ENCODE data around the gene VMP1.
A peak's percentile ranks its signal among the peaks of the same experiment; 100 is the strongest.
"Not testable (repeated sequence)": the region's sequence is repeated elsewhere in the genome, so short reads cannot be mapped to it uniquely, and the experiment has no call there.

The VMP1 gene

DNA sequence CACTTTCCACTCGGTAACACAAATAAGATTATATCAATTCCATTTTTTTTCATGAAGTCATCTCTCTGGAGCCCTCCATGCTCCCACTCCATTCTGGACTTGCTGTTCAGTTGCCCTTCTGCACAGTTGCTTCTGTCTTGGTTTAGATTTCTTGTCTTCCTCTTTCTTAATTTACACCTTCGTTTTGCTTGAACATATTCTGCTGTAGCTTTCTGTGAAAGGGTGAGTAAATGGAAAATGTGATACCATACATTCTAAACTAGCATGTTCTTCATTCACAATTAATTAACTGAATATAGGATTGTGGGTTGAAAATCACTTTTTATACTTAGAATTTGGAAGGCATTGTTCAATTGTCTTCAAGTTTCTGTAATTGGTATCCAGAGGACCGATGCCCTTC lies 69.6 kb downstream of the VMP1 start:
- DNase-seq (ENCODE audit: low read depth in 2 of 2), result no peak

DNA sequence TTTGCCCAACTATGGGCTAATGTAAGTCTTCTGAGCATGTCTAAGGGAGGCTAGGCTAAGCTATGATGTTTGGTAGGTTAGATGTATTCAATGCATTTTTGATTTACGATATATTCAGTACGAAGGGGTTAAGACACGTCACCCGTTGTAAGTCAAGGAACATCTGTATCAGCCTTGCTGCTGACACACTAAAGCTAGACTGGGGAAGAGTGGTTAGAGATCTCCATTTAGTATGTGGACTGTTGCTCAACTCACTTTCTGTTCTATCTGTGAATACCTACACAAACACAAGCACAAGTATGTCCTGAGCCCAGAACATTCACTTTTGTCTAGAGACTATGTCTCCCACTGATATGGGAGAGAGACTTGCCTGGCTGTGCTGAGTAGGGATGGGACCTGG lies 71.5 kb downstream of the VMP1 start:
- DNase-seq (ENCODE audit: low read depth in 2 of 2), result no peak

DNA sequence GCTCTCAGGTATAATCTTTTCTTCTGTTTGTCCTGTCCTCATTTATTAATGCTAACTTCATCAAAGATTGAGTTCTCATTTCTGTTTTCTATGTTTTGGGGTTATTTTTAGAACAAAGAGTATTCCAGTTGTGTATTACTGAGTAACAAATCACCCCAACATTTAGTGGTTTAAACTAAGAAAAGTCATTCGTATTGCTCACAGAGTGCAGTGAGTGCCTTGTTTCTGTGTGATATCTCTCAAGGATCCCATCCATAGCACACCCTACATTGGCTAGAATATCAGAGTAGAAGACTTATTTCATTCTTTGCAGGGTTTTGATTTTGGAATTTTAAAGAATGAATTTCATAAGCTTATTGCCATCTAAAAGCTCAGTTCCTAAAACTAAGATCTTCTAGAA lies 72.1 kb downstream of the VMP1 start:
- DNase-seq (ENCODE audit: low read depth in 2 of 2), result no peak

GRCh38 chr17:59780548-59780947 lies 73.1 kb downstream of the VMP1 start:
- DNase-seq (ENCODE audit: low read depth in 2 of 2), result not testable (repeated sequence)

GRCh38 chr17:59783221-59784047 lies 76.0 kb downstream of the VMP1 start:
- no peak for DNase-seq (ENCODE audit: low read depth in 2 of 2)

GRCh38 chr17:59785091-59785799 lies 77.8 kb downstream of the VMP1 start:
- DNase-seq (ENCODE audit: low read depth in 2 of 2), result no peak

DNA sequence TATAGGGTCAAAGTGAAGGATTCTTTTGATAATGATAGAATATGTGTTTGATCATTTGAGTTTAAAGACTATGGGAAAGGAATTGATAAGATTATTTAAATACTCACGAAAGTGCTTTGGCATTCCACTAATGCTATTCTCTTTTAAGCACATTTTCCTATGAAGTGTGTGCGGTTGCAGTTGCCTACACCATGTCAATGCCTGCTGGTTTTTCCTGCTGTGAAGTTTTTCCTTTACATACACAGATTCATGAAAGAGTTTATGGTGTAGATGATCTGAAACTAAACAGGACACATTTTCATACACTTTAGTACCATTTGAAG lies 78.7 kb downstream of the VMP1 start:
- DNase-seq (ENCODE audit: low read depth in 2 of 2), result no peak

DNA sequence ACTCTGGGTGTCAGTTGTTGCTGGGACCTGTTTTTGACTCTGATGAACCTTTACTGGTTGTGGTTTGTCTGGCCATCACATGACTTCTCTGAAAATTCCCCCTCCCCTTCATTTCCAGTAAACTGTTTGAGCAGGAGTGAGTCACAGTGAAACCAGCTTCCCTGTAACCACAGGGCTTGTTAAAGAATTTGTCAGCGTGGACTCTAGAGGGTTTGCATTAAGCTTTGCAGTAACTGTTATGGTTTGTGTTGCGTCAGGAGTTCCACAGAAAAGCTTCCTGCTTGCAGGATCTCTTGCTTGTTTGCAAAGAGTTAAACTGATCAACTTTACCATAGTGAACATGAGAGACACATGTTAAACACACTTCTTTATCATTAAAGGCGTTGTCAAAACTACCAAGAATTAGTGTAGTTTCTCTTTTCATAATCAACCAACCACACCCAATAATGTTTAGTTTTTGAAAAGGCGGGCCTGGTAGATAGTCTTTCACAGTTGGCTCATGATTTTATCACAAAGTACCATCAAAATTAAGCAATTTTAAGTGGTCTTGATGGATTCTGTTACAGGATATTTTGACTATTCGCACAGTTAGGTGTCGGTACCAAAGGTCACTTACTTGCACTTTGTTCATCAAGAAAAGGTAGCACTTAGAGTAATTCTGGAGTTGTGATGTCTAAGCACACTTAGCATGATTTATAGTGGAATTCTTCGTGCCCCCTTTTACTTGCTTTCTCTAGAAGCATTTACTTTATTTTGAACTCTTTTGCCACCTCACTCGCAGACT lies 79.3 kb downstream of the VMP1 start:
- peak in 1 of 2 donors; percentile 72 for DNase-seq (ENCODE audit: low read depth in 2 of 2)

GRCh38 chr17:59789849-59790248 lies 82.4 kb downstream of the VMP1 start:
- DNase-seq (ENCODE audit: low read depth in 2 of 2), result not testable (repeated sequence)

- DNase-seq (ENCODE audit: low read depth in 2 of 2), result not testable (repeated sequence)
Observed at GRCh38 chr17:59790418-59790817, 83.0 kb downstream of the VMP1 start.

GRCh38 chr17:59790910-59791309 lies 83.5 kb downstream of the VMP1 start:
- DNase-seq (ENCODE audit: low read depth in 2 of 2), result no peak

GRCh38 chr17:59791603-59792457 lies 84.4 kb downstream of the VMP1 start:
- no peak for DNase-seq (ENCODE audit: low read depth in 2 of 2)

GRCh38 chr17:59792458-59792823 lies 85.0 kb downstream of the VMP1 start:
- not testable (repeated sequence) for DNase-seq (ENCODE audit: low read depth in 2 of 2)

DNA sequence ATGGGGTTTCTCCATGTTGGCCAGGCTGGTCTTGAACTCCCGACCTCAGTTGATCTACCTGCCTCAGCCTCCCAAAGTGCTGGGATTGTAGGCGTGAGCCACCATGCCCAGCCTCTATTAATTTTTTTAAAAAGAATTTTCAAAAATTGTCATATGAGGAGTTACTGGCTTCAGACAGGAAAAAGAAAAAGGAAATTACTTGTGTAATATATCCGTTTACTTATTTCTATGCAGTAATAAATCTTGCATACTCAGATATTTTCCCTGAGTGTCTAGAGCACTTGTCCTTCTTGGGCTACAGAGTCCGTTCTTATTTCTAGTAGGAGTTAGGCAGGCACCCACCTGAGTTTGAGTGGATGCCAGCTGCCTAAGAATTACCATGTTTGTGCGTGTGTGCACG lies 85.8 kb downstream of the VMP1 start:
- DNase-seq (ENCODE audit: low read depth in 2 of 2), result no peak

DNA sequence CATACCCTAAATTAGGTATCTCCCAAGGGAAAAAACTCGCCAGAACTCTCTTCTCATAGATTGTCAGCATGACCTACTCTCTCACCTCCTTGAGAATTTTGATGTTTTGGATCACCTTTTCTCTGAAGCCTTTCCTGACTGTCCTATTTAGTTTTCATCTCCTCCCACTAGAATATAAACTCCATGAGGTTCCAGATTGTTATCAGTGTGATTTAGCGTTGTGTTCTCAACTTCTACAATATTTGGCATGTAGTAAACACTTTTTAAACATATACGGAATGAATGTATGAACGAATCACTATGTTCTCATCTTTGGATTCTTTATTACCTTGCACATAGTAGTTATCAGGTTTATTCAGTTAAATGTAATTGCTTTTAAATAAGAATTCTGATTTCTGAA lies 88.7 kb downstream of the VMP1 start:
- DNase-seq (ENCODE audit: low read depth in 2 of 2), result no peak

- no peak for DNase-seq (ENCODE audit: low read depth in 2 of 2)
Observed at GRCh38 chr17:59796785-59797205, 89.3 kb downstream of the VMP1 start.

- DNase-seq (ENCODE audit: low read depth in 2 of 2), result no peak
Observed at GRCh38 chr17:59798111-59798510, 90.7 kb downstream of the VMP1 start.

DNA sequence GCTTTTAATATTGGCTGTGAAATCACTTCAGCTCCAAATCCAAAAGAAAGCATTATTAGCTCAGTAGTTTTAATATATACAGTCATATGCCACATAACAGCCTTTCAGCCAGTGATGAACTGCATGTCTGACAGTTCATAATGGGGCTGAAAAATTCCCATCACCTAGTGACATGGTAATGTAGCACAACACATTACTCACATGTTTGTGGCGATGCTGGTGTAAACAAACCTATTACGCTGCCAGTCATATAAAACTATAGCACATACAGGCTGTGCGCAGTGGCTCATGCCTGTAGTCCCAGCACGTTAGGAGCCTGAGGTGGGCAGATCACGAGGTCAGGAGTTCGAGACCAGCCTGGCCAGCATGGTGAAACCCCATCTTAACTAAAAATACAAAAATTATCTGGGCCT lies 93.1 kb downstream of the VMP1 start:
- DNase-seq (ENCODE audit: low read depth in 2 of 2), result no peak

- DNase-seq (ENCODE audit: low read depth in 2 of 2), result no peak
Observed at GRCh38 chr17:59802160-59802559, 94.7 kb downstream of the VMP1 start.

DNA sequence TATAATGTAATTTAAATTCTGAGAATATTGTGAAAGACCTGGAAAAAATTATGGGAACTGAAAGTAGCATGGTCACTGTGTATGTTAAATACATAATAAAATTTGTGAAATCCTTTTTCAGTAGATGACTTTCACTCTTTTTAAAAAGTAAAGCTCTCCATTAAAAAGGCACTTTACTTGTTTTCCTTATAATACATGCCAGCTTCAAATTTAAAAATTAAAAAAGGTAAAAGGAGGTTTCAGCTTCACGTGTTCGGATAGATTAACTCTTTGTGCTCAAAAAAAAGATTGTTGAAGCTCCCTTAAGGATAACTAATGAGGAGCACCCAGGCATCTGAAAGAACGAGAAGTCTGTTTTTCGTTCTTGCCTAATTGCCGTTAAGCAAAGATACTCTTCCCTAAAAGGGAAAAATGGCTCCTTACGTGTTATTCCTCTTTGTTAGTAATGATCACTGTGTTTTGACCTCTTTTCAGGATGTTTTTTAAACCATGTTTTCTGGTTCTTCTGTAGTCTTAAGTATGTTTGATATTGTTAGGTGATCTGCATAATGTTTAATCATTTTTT lies 97.5 kb downstream of the VMP1 start:
- no peak for DNase-seq (ENCODE audit: low read depth in 2 of 2)

DNA sequence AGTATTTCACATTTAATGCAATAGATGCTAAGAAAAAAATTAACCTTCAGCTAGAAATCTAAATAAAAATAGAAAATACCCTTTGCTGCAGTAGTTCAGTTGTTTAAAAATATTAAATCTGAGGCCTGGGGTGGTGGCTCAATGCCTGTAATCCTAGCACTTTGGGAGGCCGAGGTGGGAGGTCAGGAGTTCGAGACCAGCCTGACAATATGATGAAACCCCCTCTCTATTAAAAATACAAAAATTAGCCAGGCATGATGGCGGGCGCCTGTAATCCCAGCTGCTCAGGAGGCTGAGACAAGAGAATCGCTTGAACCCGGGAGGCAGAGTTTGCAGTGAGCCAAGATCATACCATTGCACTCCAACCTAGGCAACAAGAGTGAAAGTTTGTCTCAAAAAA lies 98.9 kb downstream of the VMP1 start:
- not testable (repeated sequence) for DNase-seq (ENCODE audit: low read depth in 2 of 2)
